ENCODE measurements around the gene BDNF.
"Not testable (repeated sequence)": the region's sequence is repeated elsewhere in the genome, so short reads cannot be mapped to it uniquely, and the experiment has no call there.

Gene BDNF

GRCh38 chr11:27705873-27706820 is 5.9 kb upstream of the BDNF start:
- peak; percentile 27 for DNase-seq

GRCh38 chr11:27703481-27703880 is 3.2 kb upstream of the BDNF start:
- DNase-seq: no peak

DNA sequence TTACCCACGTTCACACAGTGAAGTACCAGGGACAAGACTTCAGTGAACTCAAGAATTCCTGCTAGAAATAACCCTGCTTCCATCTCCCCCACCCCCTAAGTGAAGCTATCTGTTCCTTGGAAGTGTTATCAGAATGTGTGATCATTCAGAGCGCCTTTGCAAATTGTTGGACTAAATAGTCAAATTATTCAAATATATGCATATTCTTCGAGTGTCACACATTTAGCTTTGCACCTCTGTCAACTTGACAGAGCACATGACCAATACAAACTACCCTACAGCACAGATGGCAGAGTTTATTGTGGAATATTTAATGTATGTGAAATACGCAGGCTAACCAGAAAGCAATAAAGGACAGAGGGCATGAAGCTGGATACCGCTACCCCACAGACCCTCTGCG is 2.6 kb upstream of the BDNF start:
- no peak for DNase-seq

- DNase-seq: peak; percentile 27
Measured at GRCh38 chr11:27701355-27702105, 1.3 kb upstream of the BDNF start.

GRCh38 chr11:27699926-27700350 is 317 bp downstream of the BDNF start:
- DNase-seq: peak; percentile 24

- no peak for DNase-seq
Measured at GRCh38 chr11:27699242-27699925, 871 bp downstream of the BDNF start.

DNA sequence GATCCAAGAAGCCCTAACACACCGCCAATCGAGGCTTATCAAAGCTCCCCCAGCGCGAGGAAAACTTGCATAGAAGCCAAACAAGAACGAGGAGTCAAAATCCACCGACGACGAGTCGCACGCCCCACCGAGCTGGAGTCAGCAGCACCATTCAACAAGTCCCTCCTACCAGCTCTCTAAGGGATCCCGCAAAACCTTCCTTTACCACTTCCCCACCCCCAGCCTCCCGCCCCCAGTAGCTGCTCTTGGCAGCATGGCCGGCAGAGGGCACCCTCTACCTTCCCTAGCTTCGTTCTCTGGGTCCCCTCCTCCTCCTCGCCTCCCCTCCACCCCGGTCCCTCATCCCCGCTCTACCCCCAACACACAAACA is 1.4 kb downstream of the BDNF start:
- DNase-seq: peak; percentile 85

GRCh38 chr11:27697679-27698275 is 2.5 kb downstream of the BDNF start:
- DNase-seq: no peak

DNA sequence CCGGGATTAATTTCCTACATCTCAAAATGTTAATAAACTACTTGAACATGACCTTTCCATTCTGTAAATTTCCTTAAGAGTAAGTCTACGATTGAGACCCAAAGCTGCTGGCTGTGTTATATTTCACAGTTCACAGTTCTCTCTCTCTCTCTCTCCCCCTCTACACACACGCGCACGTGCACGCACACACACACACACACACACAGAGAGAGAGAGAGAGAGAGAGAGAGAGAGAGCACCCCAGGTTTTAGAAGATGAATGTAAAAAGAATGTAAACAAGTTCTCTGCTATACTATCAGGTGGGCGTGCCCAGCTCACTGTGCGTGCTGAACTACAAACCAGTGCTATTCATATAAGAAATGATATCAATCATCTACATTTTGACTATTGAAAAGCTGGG is 3.3 kb downstream of the BDNF start:
- DNase-seq: no peak

DNA sequence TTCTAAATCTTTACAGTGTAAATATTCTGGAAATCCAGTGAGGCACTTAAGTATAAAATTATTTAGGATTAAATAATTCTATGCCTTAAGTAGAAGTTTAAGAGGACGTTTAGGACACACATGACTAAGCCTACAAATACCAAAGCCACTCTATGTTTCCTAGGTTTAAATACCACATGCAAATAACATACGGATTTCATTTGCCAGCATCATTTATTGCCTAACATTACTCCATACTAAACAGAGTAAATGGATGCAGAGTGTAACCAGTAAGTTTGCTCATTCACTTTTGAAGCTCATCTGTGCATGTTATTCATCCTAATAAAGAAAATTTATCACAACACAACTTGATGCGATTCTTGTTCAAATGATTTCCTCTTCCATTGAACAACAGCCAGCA is 4.1 kb downstream of the BDNF start:
- DNase-seq: no peak

GRCh38 chr11:27694992-27695391 is 5.3 kb downstream of the BDNF start:
- DNase-seq: no peak

DNA sequence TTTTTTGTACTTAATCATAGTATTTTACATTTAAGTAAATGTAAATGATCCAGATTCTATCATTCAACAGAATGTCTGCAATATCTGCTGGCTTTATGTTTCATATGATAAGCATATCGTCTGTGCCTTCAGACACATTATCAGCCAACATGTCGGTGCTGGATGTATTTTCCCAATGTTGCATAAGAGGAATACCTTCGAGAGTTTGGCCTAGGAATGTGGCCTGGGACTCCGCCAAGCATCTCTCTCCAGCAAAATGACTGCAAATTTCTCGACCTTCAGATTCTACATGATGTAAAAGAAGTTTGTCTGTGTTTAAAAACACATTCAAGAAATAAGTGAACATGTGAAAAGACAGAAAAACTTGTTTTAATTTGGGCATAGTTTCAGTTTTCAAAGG is 6.9 kb downstream of the BDNF start:
- no peak for DNase-seq

DNA sequence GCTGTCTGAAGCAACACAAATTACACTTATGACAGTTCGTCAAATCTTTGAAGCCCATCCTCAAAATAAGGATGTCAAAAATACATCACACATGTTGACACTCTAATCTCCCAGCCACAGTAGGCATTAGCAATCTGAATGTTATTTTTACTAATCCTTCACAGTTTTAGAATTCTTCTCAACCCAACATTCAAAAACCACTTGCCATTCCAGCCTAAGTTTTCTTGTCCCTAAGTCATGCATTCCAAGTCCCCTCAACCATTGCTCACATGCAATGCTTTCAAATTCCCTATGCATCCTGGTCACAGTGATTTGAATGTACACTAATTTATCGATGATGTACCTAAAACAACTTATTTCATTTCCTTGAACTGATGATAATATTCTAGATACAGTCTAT is 7.5 kb downstream of the BDNF start:
- no peak for DNase-seq

GRCh38 chr11:27688076-27688475 is 12.2 kb downstream of the BDNF start:
- no peak for DNase-seq

DNA sequence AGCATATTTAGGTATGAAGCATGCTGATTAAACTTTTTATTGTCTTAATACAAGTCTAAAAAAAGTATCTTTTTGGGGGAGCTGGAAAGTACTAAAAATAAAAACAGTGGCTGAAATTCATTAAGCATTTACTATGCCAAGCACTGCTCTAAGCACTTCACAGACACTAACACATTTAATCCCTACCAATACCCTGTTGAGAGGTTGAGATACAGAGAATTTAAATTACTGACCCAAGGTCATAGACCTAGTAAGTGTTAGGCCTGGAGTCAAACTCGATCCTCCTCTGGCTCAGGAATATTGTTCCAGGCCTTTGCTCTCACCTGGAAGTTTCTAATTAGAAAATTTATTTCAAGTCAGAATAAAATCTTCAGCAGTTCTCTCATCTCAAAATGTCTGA is 18.6 kb downstream of the BDNF start:
- DNase-seq: no peak

DNA sequence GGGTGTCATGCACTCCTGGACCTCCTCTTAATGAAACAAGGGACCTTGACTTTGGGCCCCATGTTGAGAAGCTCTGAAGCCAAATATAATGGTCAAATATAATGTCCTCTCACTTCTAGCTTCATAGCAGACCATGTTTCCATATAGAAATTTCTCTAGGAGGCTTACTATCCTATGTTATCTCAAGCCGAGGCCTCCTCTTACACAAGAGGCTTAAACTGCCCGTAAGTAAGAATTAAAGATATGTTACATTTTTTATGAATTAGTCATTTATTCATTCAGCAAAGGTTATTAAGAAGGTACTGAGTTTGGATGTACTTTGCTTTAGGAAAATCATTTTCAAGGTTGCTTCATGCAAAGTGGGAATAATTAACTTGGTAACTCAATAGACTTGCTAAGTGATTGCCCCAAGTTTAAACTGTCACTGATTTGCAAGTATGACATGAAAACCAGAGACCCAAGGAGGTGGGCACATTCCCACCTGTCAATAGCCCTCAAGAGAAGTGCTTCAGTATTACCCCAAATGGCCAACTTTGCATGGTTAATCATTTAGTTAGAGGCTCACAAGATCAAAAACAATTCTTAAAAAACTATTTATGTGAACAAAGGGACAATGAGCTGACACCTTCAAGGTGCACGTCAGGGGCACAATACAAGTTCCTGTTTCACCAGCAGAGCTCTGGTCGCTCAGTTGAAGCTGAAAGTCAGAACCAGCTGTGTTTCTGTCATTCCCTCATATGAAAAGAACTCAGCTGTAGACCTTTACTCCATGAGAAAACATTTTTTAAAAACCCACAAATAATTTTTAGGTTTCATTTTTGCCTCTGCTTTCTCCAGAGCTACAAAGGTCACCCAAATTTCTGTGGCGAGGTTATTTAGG is 20.9 kb downstream of the BDNF start:
- DNase-seq: no peak

DNA sequence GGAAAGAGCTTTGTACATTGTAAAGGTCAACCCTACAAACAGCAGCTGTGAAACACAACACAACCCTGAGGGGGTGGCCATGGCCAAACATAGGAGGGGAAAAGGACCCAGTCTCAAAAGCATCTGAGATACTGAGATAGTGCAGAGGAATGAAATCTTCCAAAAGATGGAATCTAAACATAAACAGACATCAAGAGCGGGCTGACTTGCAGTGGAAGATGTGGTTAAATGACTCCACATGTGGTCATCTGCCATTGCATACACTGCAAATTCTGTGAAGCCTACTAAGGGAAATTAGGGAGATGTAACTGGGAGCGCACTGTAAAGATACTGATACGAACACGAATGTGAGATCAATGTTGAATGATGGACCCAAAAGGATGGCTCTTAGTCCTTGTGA is 22.0 kb downstream of the BDNF start:
- no peak for DNase-seq

- no peak for DNase-seq
Measured at GRCh38 chr11:27677108-27677507, 23.1 kb downstream of the BDNF start.

DNA sequence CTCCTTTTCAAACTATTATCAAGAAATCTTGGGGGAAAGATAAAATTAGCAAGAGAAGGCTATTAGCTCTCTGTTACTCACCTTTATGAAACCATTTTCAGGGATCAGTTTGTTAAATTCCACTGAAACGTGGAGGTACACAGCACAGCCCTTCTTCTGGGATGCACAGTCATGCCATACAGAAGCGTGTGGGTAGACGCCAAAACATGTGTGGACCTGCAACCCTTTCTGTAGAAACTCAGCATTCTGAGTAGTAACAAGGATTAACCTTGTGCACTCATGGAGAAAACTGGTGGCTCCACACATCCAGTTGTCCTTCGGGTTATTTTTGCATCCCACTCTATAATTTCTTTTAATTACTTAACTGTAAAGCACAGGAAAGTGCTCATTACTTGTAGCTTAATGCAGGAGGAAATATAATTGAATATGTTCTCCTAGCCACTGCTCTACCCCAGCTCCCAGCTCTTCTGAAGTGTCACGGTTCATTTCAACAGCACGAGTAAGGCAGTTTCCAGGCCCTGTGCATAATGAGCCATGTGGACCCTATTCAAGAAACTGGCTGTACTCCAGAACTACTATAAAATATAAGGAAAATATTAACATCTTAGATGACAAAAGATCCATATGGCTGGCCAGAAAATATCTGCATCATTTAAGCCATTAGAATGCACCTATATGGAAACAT is 26.1 kb downstream of the BDNF start:
- DNase-seq: no peak

DNA sequence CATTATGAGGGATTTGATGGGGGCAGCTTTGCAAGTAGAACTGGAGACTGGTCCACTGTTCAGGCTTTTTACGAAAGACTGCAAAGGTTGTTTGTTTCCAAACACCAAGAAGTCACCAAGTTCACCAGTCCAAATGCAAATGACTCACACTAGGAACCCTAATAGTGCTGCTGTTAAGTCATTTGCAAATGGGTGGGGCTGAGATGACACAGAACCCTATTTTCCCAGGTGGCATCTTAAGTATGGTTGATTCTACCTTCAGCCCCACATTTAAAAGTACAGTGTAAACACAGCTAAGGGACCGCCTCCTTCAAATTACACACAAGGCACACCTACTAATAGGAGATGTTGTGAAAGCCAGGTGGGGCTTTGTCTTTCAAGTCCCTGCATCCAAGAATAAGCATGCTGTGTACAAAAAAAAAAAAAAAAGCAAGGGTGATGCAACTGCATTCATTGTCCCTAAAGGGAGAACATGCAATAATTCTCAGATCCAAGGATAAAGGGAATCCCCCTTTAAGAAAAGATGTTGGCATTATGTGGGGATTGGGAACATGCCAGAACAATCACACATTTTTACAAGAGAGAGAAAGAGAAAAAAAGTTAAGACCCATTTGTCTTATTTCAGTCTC is 27.3 kb downstream of the BDNF start:
- no peak for DNase-seq

DNA sequence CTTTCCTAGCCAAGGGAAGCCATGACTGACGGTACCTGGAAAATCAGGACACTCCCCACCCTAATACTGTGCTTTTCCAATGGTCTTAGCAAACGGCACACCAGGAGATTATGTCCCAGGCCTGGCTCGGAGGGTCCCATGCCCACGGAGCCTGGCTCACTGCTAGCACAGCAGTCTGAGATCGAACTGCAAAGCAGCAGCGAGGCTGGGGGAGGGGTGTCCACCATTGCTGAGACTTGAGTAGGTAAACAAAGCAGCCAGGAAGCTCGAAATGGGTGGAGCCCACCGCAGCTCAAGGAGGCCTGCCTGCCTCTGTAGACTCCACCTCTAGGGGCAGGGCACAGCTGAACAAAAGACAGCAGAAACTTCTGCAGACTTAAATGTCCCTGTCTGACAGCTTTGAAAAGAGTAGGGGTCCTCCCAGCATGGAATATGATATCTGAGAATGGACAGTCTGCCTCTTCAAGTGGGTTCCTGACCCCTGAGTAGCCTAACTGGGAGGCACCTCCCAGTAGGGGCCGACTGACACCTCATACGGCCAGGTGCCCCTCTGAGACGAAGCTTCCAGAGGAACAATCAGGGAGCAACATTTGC is 34.6 kb downstream of the BDNF start:
- not testable (repeated sequence) for DNase-seq

All from stimulated activated CD8-positive, alpha-beta memory T cell treated with anti-CD3 and anti-CD28 coated beads, Interleukin-4, amount 100 ng/mL, for 48 hours (primary cell).